ENCODE results near the gene NUDT7. TPM values are rescaled to one million over a fixed set of nuclear protein-coding genes. Genes with fewer than 3 reads are reported as not detected.

NUDT7 gene
- total and polyA plus RNA-seq, 7 donors = 5.7 to 19.2 (median 15.0) TPM

GRCh38 chr16:77767826-77768225 is 45.5 kb downstream of the NUDT7 start:
- Histone ChIP-seq H3K27me3 (no peaks in the 10 kb centered on the region), H3K9me3 (no peaks in the 10 kb centered on the region), H3K4me3 (no peak overlapping the region), H3K27ac (no peak overlapping the region), H3K4me1 (peaks cover 0 to 12% (median 9%) of the 10 kb centered on the region in 4 donors), H3K36me3 (no peaks in the 10 kb centered on the region)
- no peak for DNase-seq
- 73 to 84% methylated on average over 3 of the region's 3 CpGs for WGBS, 2 donors
- intact Hi-C loops (cut with DNase I) = no loop called here
- TF ChIP-seq POLR2AphosphoS5 (IDR thresholded peaks at IDR 0.05) (no peak), EP300 (IDR thresholded peaks at IDR 0.05) (no peak), POLR2A (IDR thresholded peaks at IDR 0.05) (no peak)
- TF ChIP-seq, protein P1, sequence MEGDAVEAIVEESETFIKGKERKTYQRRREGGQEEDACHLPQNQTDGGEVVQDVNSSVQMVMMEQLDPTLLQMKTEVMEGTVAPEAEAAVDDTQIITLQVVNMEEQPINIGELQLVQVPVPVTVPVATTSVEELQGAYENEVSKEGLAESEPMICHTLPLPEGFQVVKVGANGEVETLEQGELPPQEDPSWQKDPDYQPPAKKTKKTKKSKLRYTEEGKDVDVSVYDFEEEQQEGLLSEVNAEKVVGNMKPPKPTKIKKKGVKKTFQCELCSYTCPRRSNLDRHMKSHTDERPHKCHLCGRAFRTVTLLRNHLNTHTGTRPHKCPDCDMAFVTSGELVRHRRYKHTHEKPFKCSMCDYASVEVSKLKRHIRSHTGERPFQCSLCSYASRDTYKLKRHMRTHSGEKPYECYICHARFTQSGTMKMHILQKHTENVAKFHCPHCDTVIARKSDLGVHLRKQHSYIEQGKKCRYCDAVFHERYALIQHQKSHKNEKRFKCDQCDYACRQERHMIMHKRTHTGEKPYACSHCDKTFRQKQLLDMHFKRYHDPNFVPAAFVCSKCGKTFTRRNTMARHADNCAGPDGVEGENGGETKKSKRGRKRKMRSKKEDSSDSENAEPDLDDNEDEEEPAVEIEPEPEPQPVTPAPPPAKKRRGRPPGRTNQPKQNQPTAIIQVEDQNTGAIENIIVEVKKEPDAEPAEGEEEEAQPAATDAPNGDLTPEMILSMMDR (IDR thresholded peaks at IDR 0.05) = no peak

- Histone ChIP-seq H3K9me3 (no peaks in the 10 kb centered on the region), H3K4me3 (no peak overlapping the region), H3K27me3 (no peaks in the 10 kb centered on the region), H3K36me3 (no peaks in the 10 kb centered on the region), H3K27ac (no peak overlapping the region), H3K4me1 (peaks cover 0 to 6% (median 0%) of the 10 kb centered on the region in 4 donors)
- no peak for TF ChIP-seq EP300 (IDR thresholded peaks at IDR 0.05)
- TF ChIP-seq POLR2A (IDR thresholded peaks at IDR 0.05) = no peak
- TF ChIP-seq POLR2AphosphoS5 (IDR thresholded peaks at IDR 0.05) = no peak
- TF ChIP-seq, protein P1 (IDR thresholded peaks at IDR 0.05) = no peak
- WGBS, 2 donors = 82 to 89% methylated on average over 6 of the region's 6 CpGs
- intact Hi-C loops (cut with DNase I) = no loop called here
- DNase-seq = no peak
Observed at GRCh38 chr16:77775911-77776909, 53.9 kb downstream of the NUDT7 start.

DNA sequence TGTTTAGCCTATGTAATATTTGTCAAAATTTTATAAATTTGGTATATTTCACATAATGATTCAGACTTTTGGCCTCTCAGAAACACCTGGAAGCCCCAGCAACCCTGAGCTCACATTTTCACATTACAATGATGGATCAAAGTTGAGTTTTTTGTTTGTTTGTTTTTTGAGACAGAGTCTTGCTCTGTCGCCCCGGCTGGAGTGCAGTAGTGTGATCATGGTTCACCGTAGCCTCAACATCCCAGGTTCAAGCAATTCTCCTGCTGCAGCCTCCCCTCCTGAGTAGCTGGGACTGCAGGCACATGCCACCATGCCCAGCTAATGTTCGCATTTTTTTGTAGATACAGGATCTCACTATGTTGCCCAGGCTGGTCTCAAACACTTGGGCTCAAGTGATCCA is 55.4 kb downstream of the NUDT7 start:
- 94 to 95% methylated on average over 4 of the region's 4 CpGs for whole genome bisulfite sequencing, 2 donors
- TF ChIP-seq EP300 (IDR thresholded peaks at IDR 0.05) (no peak), POLR2A (IDR thresholded peaks at IDR 0.05) (no peak), POLR2AphosphoS5 (IDR thresholded peaks at IDR 0.05) (no peak)
- TF ChIP-seq, protein P1 (IDR thresholded peaks at IDR 0.05) = no peak
- DNase-seq = no peak
- intact Hi-C loops (cut with DNase I) = no loop called here
- Histone ChIP-seq H3K9me3 (no peaks in the 10 kb centered on the region), H3K4me1 (peaks cover 0 to 6% (median 0%) of the 10 kb centered on the region in 4 donors), H3K36me3 (no peaks in the 10 kb centered on the region), H3K27ac (no peak overlapping the region), H3K27me3 (no peaks in the 10 kb centered on the region), H3K4me3 (no peak overlapping the region)

GRCh38 chr16:77780378-77780837 is 58.1 kb downstream of the NUDT7 start:
- intact Hi-C loops (cut with DNase I) = no loop called here
- WGBS, 2 donors = 63 to 69% methylated on average over 9 of the region's 9 CpGs

More at GRCh38 chr16:77780378-77780837, 58.1 kb downstream of the NUDT7 start:
- no peaks in the 10 kb centered on the region for H3K9me3 ChIP-seq
- H3K4me3 ChIP-seq = no peak overlapping the region
- H3K36me3 ChIP-seq = no peaks in the 10 kb centered on the region
- DNase-seq = no peak
- peaks cover 0 to 6% (median 0%) of the 10 kb centered on the region in 4 donors for H3K4me1 ChIP-seq
- TF ChIP-seq, protein P1 (IDR thresholded peaks at IDR 0.05) = no peak
- TF ChIP-seq POLR2AphosphoS5 (IDR thresholded peaks at IDR 0.05) (no peak), POLR2A (IDR thresholded peaks at IDR 0.05) (no peak), EP300 (IDR thresholded peaks at IDR 0.05) (no peak)
- H3K27me3 ChIP-seq = no peaks in the 10 kb centered on the region
- no peak overlapping the region for H3K27ac ChIP-seq

All from sigmoid colon (tissue), 7 donors.